ENCODE measurements around the gene VWA3B. TPM values are rescaled to one million over a fixed set of nuclear protein-coding genes. Genes with fewer than 3 reads are reported as not detected.

The VWA3B gene
- total RNA-seq, 2 experiments from 2014 or later, result not detected

- H2AFZ ChIP-seq (ENCODE audit: low read length), result no peak overlapping the region
- BruUV-seq (replicated peaks), result no TSS peak
- CTCF ChIA-PET (ENCODE audit: unreplicated experiment), result no interaction called here
- no peaks in the 10 kb centered on the region for H3K4me1 ChIP-seq (ENCODE audit: insufficient read depth, low read length, poor library complexity, severe bottlenecking)
- no peak for DNase-seq (ENCODE audit: low spot score)
- POLR2A ChIA-PET, result no interaction called here
- H3K27ac ChIP-seq (ENCODE audit: low read depth, low read length, poor library complexity, severe bottlenecking), result no peak overlapping the region
- TF ChIP-seq CTCF (conservative IDR thresholded peaks at IDR 0.05; ENCODE audit: low read length) (no peak), EZH2phosphoT487 (IDR thresholded peaks at IDR 0.05; ENCODE audit: borderline replicate concordance, low read depth, low read length) (no peak)
- H3K79me2 ChIP-seq (ENCODE audit: insufficient read depth, low read depth, low read length), result no peaks in the 10 kb centered on the region
- intact Hi-C loops (cut with micrococcal nuclease; ENCODE audit: unreplicated experiment), result no loop called here
- H3K9me3 ChIP-seq (ENCODE audit: low read length), result no peaks in the 10 kb centered on the region
- no peaks in the 10 kb centered on the region for H3K36me3 ChIP-seq (ENCODE audit: insufficient read depth, low read length)
- H3K4me3 ChIP-seq (ENCODE audit: low read depth, low read length, poor library complexity, severe bottlenecking), result no peak overlapping the region
- H4K20me1 ChIP-seq (ENCODE audit: insufficient read depth, low read length), result no peaks in the 10 kb centered on the region
- no peaks in the 10 kb centered on the region for H3K9me2 ChIP-seq (ENCODE audit: insufficient read depth, low read length)
- H3K4me2 ChIP-seq (ENCODE audit: low read length), result no peak overlapping the region
Measured at GRCh38 chr2:98308068-98308467, 221.1 kb downstream of the VWA3B start.

- no peak for TF ChIP-seq EZH2phosphoT487 (IDR thresholded peaks at IDR 0.05; ENCODE audit: borderline replicate concordance, low read depth, low read length)
- TF ChIP-seq CTCF (conservative IDR thresholded peaks at IDR 0.05; ENCODE audit: low read length), result no peak
- ChIA-PET POLR2A (no interaction called here), CTCF (ENCODE audit: unreplicated experiment) (no interaction called here)
- H3K36me3 ChIP-seq (ENCODE audit: insufficient read depth, low read length), result no peaks in the 10 kb centered on the region
- no TSS peak for BruUV-seq (replicated peaks)
- no peaks in the 10 kb centered on the region for H4K20me1 ChIP-seq (ENCODE audit: insufficient read depth, low read length)
- no peaks in the 10 kb centered on the region for H3K9me2 ChIP-seq (ENCODE audit: insufficient read depth, low read length)
- H3K9me3 ChIP-seq (ENCODE audit: low read length), result no peaks in the 10 kb centered on the region
- no peak overlapping the region for H3K4me3 ChIP-seq (ENCODE audit: low read depth, low read length, poor library complexity, severe bottlenecking)
- DNase-seq (ENCODE audit: low spot score), result no peak
- H3K4me2 ChIP-seq (ENCODE audit: low read length), result no peak overlapping the region
- H2AFZ ChIP-seq (ENCODE audit: low read length), result no peak overlapping the region
- H3K79me2 ChIP-seq (ENCODE audit: insufficient read depth, low read depth, low read length), result no peaks in the 10 kb centered on the region
- H3K27ac ChIP-seq (ENCODE audit: low read depth, low read length, poor library complexity, severe bottlenecking), result no peak overlapping the region
- no peaks in the 10 kb centered on the region for H3K4me1 ChIP-seq (ENCODE audit: insufficient read depth, low read length, poor library complexity, severe bottlenecking)
- intact Hi-C loops (cut with micrococcal nuclease; ENCODE audit: unreplicated experiment), result no loop called here
Measured at GRCh38 chr2:98308532-98308931, 221.6 kb downstream of the VWA3B start.

GRCh38 chr2:98309580-98309979 lies 222.6 kb downstream of the VWA3B start:
- no peaks in the 10 kb centered on the region for H3K36me3 ChIP-seq (ENCODE audit: insufficient read depth, low read length)
- POLR2A ChIA-PET, result no interaction called here
- intact Hi-C loops (cut with micrococcal nuclease; ENCODE audit: unreplicated experiment), result no loop called here
- no peaks in the 10 kb centered on the region for H3K4me1 ChIP-seq (ENCODE audit: insufficient read depth, low read length, poor library complexity, severe bottlenecking)
- no peaks in the 10 kb centered on the region for H3K9me3 ChIP-seq (ENCODE audit: low read length)
- CTCF ChIA-PET (ENCODE audit: unreplicated experiment), result no interaction called here
- no TSS peak for BruUV-seq (replicated peaks)
- H3K27ac ChIP-seq (ENCODE audit: low read depth, low read length, poor library complexity, severe bottlenecking), result no peak overlapping the region
- no peak for TF ChIP-seq CTCF (conservative IDR thresholded peaks at IDR 0.05; ENCODE audit: low read length)
- TF ChIP-seq EZH2phosphoT487 (IDR thresholded peaks at IDR 0.05; ENCODE audit: borderline replicate concordance, low read depth, low read length), result no peak
- no peak overlapping the region for H3K4me3 ChIP-seq (ENCODE audit: low read depth, low read length, poor library complexity, severe bottlenecking)
- H3K79me2 ChIP-seq (ENCODE audit: insufficient read depth, low read depth, low read length), result no peaks in the 10 kb centered on the region
- H2AFZ ChIP-seq (ENCODE audit: low read length), result no peak overlapping the region
- H4K20me1 ChIP-seq (ENCODE audit: insufficient read depth, low read length), result no peaks in the 10 kb centered on the region
- DNase-seq (ENCODE audit: low spot score), result no peak
- H3K4me2 ChIP-seq (ENCODE audit: low read length), result no peak overlapping the region
- H3K9me2 ChIP-seq (ENCODE audit: insufficient read depth, low read length), result no peaks in the 10 kb centered on the region
